ENCODE data around the gene HS1BP3. TPM values are rescaled to one million over a fixed set of nuclear protein-coding genes. Genes with fewer than 3 reads are reported as not detected.

The HS1BP3 gene
- total and polyA plus RNA-seq, 2 experiments from 2014 or later: 10.5 to 10.6 TPM

DNA sequence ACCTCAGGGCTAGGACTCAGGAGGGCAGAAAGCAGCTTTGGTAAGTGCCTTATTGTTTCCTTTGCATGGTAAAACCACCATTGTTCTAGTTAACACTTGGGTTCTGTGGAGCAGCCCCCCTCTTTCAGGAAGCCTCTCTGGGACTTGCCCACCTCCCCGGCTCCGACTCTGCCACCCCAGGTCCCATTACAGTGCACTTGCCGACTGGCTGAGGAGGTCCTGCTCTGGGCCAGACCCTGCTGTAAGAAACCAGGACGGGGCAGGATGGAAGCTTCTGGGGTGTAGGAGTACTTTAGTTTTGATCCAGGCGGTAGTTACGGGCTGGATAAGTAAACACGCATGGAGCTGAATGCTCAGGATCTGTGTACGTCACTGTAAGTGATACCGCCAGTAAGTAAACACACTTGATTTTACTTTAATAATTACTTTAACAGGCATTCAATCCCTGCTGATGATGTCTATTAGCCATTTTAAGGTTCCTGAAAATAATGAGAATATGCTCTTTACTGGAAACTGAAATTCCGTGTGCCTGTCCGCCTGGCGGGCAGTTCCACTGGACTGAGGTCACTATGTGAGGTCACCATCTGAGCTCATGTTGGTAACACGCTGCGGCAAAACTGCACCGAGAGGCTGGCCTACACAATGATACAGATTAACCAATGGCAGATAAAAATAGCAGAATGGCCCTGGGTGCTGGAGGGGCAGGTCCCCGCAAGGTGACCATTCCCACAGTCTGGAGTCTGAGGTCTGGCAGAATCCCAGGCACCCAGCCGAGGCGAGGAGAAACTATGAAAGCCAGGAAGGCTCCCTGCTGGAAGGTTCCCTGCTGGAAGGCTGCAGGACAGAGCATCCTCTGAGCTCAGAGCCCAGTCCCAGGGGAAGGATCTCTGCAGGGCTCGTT is 25.2 kb downstream of the HS1BP3 start:
- no peak overlapping the region for H3K9ac ChIP-seq
- H3K27ac ChIP-seq: no peak overlapping the region
- TF ChIP-seq EZH2 (IDR thresholded peaks at IDR 0.05; ENCODE audit: insufficient read depth, poor library complexity, severe bottlenecking): no peak
- no peak for TF ChIP-seq EZH2phosphoT487 (IDR thresholded peaks at IDR 0.05; ENCODE audit: insufficient read depth, low read depth)
- no peaks in the 10 kb centered on the region for H3K9me2 ChIP-seq (ENCODE audit: insufficient read depth)
- no peaks in the 10 kb centered on the region for H3K9me3 ChIP-seq (ENCODE audit: low read depth)
- no peaks in the 10 kb centered on the region for H3K36me3 ChIP-seq (ENCODE audit: low read depth)
- no peaks in the 10 kb centered on the region for H3K27me3 ChIP-seq (replicated peaks; ENCODE audit: insufficient read depth)
- in situ Hi-C loops (cut with MboI): no loop called here
- no peak overlapping the region for H3K4me2 ChIP-seq (ENCODE audit: unreplicated experiment)
- no peak overlapping the region for H3K4me3 ChIP-seq
- DNase-seq: no peak
- H3K4me1 ChIP-seq (ENCODE audit: insufficient read depth): no peaks in the 10 kb centered on the region
- 92% methylated on average over 19 of the region's 19 CpGs for WGBS, 2 experiments (ENCODE audit: low coverage in 1 of 2, low lambda C conversion rate in 2 of 2, missing lambda C conversion rate in 2 of 2)
- no peak overlapping the region for H2AFZ ChIP-seq
- no peaks in the 10 kb centered on the region for H4K20me1 ChIP-seq (ENCODE audit: insufficient read depth)
- no peaks in the 10 kb centered on the region for H3K79me2 ChIP-seq (ENCODE audit: insufficient read depth)
- H3F3A ChIP-seq (ENCODE audit: insufficient read depth): no peaks in the 10 kb centered on the region

DNA sequence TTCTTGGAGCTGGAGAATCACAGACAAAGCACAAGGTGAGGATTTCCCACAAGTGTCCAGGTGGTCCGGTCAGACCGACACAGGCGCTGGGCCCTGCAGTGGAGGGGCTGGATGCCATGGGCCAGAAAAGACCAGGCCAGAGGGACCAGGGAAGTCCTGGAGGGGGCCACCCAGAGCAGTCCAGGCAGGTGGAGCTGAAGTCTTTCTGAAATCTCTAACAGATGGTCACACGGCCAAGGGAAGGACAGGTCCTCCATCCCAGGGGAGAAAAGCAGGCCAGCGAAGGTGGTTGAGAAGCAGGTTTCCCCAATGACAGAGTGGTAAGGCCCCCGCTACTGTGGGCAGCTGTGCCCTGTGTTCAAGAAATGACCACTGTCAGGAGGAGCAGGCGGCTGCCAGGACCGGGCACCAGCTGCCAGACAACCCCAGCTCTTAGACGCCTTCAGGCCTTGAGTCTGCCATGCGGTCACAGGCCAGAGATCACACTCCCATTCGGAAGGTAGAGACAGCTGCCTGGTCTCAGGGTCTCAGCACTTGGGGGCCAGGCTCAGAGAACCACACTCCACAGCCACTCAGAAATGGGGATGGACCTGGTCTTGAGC is 25.9 kb downstream of the HS1BP3 start:
- DNase-seq: no peak
- Histone ChIP-seq H3K9me3 (ENCODE audit: low read depth) (no peaks in the 10 kb centered on the region), H3K9me2 (ENCODE audit: insufficient read depth) (no peaks in the 10 kb centered on the region), H3K27me3 (replicated peaks; ENCODE audit: insufficient read depth) (no peaks in the 10 kb centered on the region), H3K79me2 (ENCODE audit: insufficient read depth) (no peaks in the 10 kb centered on the region), H3K4me1 (ENCODE audit: insufficient read depth) (no peaks in the 10 kb centered on the region), H4K20me1 (ENCODE audit: insufficient read depth) (no peaks in the 10 kb centered on the region), H3K4me2 (ENCODE audit: unreplicated experiment) (no peak overlapping the region), H3K27ac (no peak overlapping the region), H2AFZ (no peak overlapping the region), H3F3A (ENCODE audit: insufficient read depth) (no peaks in the 10 kb centered on the region), H3K36me3 (ENCODE audit: low read depth) (no peaks in the 10 kb centered on the region), H3K9ac (no peak overlapping the region), H3K4me3 (no peak overlapping the region)
- in situ Hi-C loops (cut with MboI): no loop called here
- 89 to 94% methylated on average over 11 of the region's 11 CpGs for WGBS, 2 experiments (ENCODE audit: low coverage in 1 of 2, low lambda C conversion rate in 2 of 2, missing lambda C conversion rate in 2 of 2)
- TF ChIP-seq EZH2 (IDR thresholded peaks at IDR 0.05; ENCODE audit: insufficient read depth, poor library complexity, severe bottlenecking): no peak
- no peak for TF ChIP-seq EZH2phosphoT487 (IDR thresholded peaks at IDR 0.05; ENCODE audit: insufficient read depth, low read depth)

DNA sequence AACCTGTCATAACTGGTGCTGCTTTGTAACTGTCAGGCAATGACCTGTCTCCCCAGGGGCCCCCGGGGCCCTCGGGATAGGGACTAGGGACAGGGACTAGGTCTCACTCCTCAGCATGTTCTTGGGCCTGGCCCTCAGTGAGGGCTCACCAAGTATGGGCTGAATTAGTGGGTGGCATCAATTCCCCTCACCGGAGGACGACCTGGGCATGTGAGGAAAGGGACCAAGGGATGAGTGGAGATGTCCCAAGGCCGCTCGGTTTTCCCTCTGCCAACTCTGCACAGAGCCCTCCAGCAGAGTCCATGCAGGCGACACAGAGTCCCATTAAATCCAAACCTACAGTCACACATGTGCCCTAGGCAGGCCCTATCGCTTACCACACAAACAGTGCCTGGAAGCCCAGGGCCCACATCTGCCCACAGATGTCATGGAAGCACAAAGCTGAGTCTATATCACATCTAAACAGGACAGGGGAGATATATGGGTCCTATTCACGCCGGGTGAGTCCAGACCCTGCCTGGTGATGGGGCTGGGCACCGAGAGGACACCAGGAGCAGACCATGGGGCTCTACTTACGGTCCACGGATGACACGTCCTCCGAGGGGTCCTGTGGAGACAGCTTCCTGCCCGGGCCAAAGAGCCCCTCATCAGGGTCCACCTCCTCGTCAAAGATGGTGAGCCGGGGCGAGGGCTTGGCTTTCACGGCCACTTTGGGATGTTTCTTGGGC is 26.6 kb downstream of the HS1BP3 start:
- Histone ChIP-seq H3K27ac (no peak overlapping the region), H3K4me2 (ENCODE audit: unreplicated experiment) (no peak overlapping the region), H3K9ac (no peak overlapping the region), H3K4me3 (no peak overlapping the region), H3F3A (ENCODE audit: insufficient read depth) (no peaks in the 10 kb centered on the region), H2AFZ (no peak overlapping the region), H3K4me1 (ENCODE audit: insufficient read depth) (no peaks in the 10 kb centered on the region), H4K20me1 (ENCODE audit: insufficient read depth) (no peaks in the 10 kb centered on the region), H3K9me2 (ENCODE audit: insufficient read depth) (no peaks in the 10 kb centered on the region), H3K79me2 (ENCODE audit: insufficient read depth) (no peaks in the 10 kb centered on the region), H3K9me3 (ENCODE audit: low read depth) (no peaks in the 10 kb centered on the region), H3K27me3 (replicated peaks; ENCODE audit: insufficient read depth) (no peaks in the 10 kb centered on the region), H3K36me3 (ENCODE audit: low read depth) (no peaks in the 10 kb centered on the region)
- no peak for TF ChIP-seq EZH2phosphoT487 (IDR thresholded peaks at IDR 0.05; ENCODE audit: insufficient read depth, low read depth)
- TF ChIP-seq EZH2 (IDR thresholded peaks at IDR 0.05; ENCODE audit: insufficient read depth, poor library complexity, severe bottlenecking): no peak
- DNase-seq: no peak
- in situ Hi-C loops (cut with MboI): no loop called here
- 90 to 91% methylated on average over 20 of the region's 20 CpGs for WGBS, 2 experiments (ENCODE audit: low coverage in 1 of 2, low lambda C conversion rate in 2 of 2, missing lambda C conversion rate in 2 of 2)

DNA sequence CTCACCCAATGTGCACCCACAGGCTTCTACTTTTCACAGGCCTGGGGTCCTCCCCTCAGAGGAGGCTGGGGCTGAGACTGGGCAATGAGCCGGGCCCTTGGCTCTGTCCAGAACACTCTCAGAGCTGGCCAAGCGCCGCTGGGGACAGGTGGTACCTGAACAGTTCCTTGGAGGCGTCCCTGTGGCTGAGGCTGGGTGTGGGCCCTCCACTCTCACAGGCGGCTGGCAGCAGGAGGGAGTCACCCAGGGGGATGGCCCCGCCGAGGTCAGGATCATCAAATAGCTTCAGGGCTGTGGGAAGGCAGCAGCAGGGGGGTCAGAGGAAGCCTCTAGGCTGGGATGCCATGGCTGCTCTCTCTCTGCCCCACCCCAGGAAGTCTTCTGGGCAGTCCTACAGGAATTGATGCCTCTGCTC is 27.1 kb downstream of the HS1BP3 start:
- H3K36me3 ChIP-seq (ENCODE audit: low read depth): no peaks in the 10 kb centered on the region
- DNase-seq: no peak
- no peak overlapping the region for H3K4me3 ChIP-seq
- no peaks in the 10 kb centered on the region for H3K9me3 ChIP-seq (ENCODE audit: low read depth)
- H3K79me2 ChIP-seq (ENCODE audit: insufficient read depth): no peaks in the 10 kb centered on the region
- no peaks in the 10 kb centered on the region for H4K20me1 ChIP-seq (ENCODE audit: insufficient read depth)
- H3K9ac ChIP-seq: no peak overlapping the region
- no peaks in the 10 kb centered on the region for H3K9me2 ChIP-seq (ENCODE audit: insufficient read depth)
- H2AFZ ChIP-seq: no peak overlapping the region
- H3K27ac ChIP-seq: no peak overlapping the region
- in situ Hi-C loops (cut with MboI): no loop called here
- no peaks in the 10 kb centered on the region for H3K27me3 ChIP-seq (replicated peaks; ENCODE audit: insufficient read depth)
- H3K4me2 ChIP-seq (ENCODE audit: unreplicated experiment): no peak overlapping the region
- H3K4me1 ChIP-seq (ENCODE audit: insufficient read depth): peaks cover 1% of the 10 kb centered on the region; the same call in 1 of the 2 replicates
- WGBS, 2 experiments (ENCODE audit: low coverage in 1 of 2, low lambda C conversion rate in 2 of 2, missing lambda C conversion rate in 2 of 2): 80 to 87% methylated on average over 7 of the region's 7 CpGs
- TF ChIP-seq EZH2phosphoT487 (IDR thresholded peaks at IDR 0.05; ENCODE audit: insufficient read depth, low read depth): no peak
- no peak for TF ChIP-seq EZH2 (IDR thresholded peaks at IDR 0.05; ENCODE audit: insufficient read depth, poor library complexity, severe bottlenecking)
- no peaks in the 10 kb centered on the region for H3F3A ChIP-seq (ENCODE audit: insufficient read depth)

All from GM23248 (cell line).